ENCODE data around the gene SHISA3.
A peak's percentile ranks its signal among the peaks of the same experiment; 100 is the strongest.
"Not testable (repeated sequence)": the region's sequence is repeated elsewhere in the genome, so short reads cannot be mapped to it uniquely, and the experiment has no call there.

Gene SHISA3

DNA sequence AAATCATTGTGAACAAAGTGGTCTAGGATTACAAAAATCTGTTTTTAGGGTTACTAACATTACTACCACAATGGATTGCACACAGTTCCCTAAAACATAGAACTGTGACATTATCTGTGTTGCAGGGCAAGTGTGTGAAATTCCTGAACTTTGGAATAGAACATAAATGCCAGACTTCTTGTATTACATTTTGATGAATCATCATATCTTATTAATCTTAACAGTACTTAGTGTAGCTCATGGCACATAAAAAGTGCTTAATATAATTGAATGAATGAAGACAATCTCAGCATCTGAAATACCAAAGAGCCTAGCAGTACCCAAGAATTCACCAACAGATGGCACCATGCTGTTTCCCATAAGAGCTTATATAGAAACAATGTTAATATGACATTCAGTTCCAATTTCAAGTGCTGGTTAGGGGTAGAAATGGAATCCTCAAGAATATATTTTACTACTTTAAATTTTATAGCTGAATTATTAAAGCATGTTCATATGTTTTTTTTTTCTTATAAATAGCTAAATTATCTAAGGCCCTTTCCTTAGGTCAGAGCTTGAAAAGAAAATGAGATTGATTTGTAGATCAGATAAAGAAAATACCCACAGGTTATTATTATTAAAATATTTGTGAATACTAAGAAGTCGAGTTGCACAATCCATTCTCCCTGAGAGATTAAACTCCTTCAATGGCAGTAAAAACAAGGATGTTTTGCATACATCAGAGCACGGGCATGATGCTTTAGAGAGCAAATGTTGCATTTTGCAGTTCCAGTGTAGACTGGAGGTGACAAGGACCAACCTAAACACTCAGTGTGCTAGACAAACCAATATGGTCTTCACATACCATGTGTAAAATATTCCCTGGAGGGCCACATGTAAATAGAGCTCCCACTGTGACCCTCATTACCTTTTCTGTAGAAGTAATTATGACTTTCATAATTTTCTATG, 25.7 kb upstream of the SHISA3 start:
- intact Hi-C loops (cut with micrococcal nuclease), result loop anchor here (2.0 kb wide), 1 partner anchor 149 kb away; no protein-coding TSS in a partner anchor
- Mint-ChIP-seq H3K4me1 (ENCODE audit: low read depth) (no peaks in the 10 kb centered on the region), H3K36me3 (ENCODE audit: low read depth) (no peaks in the 10 kb centered on the region), H3K27me3 (peaks cover 4% of the 10 kb centered on the region), H3K9me3 (no peaks in the 10 kb centered on the region), H3K4me3 (no peak overlapping the region), H3K27ac (no peak overlapping the region)

DNA sequence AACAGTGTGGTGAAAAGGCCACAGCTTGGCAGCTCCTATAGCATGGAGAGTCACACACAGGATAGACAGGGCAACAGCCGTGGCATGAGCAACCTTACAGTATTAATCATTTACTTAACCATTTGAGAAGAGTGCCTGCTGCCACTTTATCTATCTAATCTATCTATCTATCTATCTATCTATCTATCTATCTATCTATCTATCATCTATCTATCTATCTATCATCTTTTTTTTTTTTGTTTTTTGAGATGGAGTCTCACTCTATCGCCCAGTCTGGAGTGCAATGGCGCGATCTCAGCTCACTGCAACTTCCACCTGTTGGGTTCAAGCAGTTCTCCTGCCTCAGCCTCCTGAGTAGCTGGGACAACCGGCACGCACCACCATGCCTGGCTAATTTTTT, 25.0 kb upstream of the SHISA3 start:
- intact Hi-C loops (cut with micrococcal nuclease); H3K27me3 Mint-ChIP-seq; H3K36me3 Mint-ChIP-seq (ENCODE audit: low read depth); H3K9me3 Mint-ChIP-seq; H3K27ac Mint-ChIP-seq; H3K4me3 Mint-ChIP-seq; H3K4me1 Mint-ChIP-seq (ENCODE audit: low read depth): not testable (repeated sequence)

DNA sequence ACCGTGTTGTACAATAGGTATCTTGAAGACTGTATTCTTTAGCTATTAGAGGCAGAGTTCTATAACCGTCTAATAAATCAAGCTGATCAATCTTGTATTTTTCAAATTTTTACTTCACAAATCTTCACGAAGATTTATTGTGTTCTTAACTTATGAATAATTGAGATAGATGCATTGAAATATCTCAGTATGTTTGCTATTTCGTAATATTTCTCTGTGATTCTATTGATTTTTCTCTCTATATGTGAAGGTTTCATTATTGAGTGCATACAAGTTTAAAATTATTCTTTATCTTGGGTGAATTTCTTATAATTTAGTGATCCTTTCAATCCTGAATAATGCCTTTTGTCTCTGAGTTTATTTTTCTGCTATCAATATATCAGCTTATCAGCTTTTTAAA, 19.8 kb upstream of the SHISA3 start:
- no peak overlapping the region for H3K4me3 Mint-ChIP-seq
- no peaks in the 10 kb centered on the region for H3K36me3 Mint-ChIP-seq (ENCODE audit: low read depth)
- intact Hi-C loops (cut with micrococcal nuclease), result no loop called here
- H3K27ac Mint-ChIP-seq, result no peak overlapping the region
- peaks cover 13% of the 10 kb centered on the region for H3K27me3 Mint-ChIP-seq
- no peaks in the 10 kb centered on the region for H3K4me1 Mint-ChIP-seq (ENCODE audit: low read depth)
- H3K9me3 Mint-ChIP-seq, result no peaks in the 10 kb centered on the region

DNA sequence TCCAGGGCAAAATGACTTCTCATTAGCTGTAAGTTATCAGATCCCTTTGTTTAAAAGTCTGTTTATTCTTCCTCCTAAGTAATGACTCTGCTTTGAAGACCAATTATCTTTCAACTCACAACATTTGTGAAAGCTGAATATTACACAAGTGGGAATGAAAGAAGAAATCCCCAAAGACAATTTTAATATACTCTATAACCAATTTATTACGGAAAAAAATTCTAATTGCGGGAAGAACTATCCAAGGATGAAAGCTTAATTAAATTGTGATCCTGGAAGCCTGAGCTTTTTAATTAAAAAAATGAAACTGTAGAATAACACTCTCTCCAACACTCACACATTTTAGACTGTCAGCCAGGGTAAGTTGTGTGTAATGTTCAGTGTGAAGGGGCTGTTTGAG, 15.6 kb upstream of the SHISA3 start:
- Mint-ChIP-seq H3K27me3 (peaks cover 10% of the 10 kb centered on the region), H3K4me3 (no peak overlapping the region), H3K9me3 (peaks cover 9% of the 10 kb centered on the region), H3K27ac (no peak overlapping the region), H3K36me3 (ENCODE audit: low read depth) (no peaks in the 10 kb centered on the region), H3K4me1 (ENCODE audit: low read depth) (no peaks in the 10 kb centered on the region)
- intact Hi-C loops (cut with micrococcal nuclease), result no loop called here

DNA sequence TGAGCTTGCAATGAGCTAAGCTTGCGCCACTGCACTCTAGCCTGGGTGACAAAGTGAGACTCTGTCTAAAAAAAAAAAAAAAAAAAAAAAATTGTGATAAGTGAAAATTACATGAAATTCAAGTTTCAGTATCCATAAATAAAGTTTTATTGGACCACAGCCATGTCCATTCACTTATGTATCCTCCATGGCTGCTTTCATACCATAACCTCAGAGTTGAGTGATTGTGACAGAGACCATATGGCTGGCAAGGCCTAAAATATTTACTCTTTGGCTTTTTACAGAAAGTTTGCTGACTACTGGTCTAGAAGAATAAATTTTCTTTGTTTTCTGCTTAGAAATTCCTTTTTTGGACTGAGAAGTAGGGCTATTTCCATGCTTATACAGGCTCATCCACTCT, 11.8 kb upstream of the SHISA3 start:
- H3K4me3 Mint-ChIP-seq, result no peak overlapping the region
- intact Hi-C loops (cut with micrococcal nuclease), result no loop called here
- no peak overlapping the region for H3K27ac Mint-ChIP-seq
- H3K27me3 Mint-ChIP-seq, result peaks cover 4% of the 10 kb centered on the region
- no peaks in the 10 kb centered on the region for H3K36me3 Mint-ChIP-seq (ENCODE audit: low read depth)
- no peaks in the 10 kb centered on the region for H3K4me1 Mint-ChIP-seq (ENCODE audit: low read depth)
- peaks cover 9% of the 10 kb centered on the region for H3K9me3 Mint-ChIP-seq

DNA sequence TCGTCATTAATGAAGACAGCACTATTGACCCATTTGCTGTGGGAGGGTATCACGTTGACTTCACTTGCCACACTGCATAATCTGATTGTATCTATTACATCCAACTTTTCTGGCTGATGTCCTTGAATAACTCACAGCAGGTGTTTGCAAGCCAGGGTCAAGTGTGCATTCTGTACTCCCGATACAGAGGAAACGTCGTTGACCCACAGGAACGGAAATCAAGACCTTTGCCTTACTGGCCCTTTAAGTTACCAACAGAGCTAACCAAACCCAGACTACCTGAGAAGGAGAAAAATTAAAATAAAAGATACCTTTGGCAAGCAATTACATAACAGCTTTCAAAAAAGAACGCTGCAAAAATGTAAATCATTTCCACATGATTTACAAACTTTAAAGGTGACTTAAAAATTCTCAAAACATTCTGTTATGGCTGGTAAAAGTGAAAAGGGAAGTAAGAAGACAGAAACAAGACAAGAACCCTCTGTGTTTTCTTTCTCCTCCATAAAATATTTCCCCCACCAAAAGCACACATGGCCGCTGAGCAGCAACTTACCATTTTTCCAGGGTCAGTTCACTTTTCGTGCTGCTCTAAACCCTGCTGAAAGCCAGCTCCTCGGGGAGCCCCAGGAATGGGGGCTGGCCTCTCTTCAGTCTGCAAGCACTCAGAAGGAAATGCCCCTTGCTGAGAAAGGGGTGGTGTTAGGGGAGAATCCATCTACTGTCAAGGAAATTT, 6.5 kb upstream of the SHISA3 start:
- Mint-ChIP-seq H3K4me3 (no peak overlapping the region), H3K27me3 (peaks cover 23% of the 10 kb centered on the region), H3K9me3 (no peaks in the 10 kb centered on the region), H3K27ac (no peak overlapping the region), H3K4me1 (ENCODE audit: low read depth) (no peaks in the 10 kb centered on the region), H3K36me3 (ENCODE audit: low read depth) (no peaks in the 10 kb centered on the region)
- intact Hi-C loops (cut with micrococcal nuclease), result no loop called here

DNA sequence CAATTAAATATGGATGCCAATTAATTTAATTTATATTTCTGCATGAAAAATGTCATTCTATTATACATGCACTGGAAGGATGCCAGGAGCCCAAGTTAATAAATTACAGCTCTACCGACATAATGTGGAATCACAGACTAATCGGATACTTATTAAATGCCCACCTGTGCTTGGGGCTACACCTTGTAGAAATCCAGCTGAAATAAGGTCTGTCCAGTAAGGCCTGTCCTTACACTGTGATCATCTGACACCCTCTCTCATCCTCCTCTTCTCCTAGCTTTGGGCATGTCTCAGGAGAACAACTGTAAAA, 6.0 kb upstream of the SHISA3 start:
- H3K27ac Mint-ChIP-seq, result no peak overlapping the region
- no peaks in the 10 kb centered on the region for H3K36me3 Mint-ChIP-seq (ENCODE audit: low read depth)
- intact Hi-C loops (cut with micrococcal nuclease), result no loop called here
- H3K9me3 Mint-ChIP-seq, result no peaks in the 10 kb centered on the region
- peaks cover under 1% of the 10 kb centered on the region for H3K4me1 Mint-ChIP-seq (ENCODE audit: low read depth)
- H3K27me3 Mint-ChIP-seq, result peaks cover 24% of the 10 kb centered on the region
- no peak overlapping the region for H3K4me3 Mint-ChIP-seq

DNA sequence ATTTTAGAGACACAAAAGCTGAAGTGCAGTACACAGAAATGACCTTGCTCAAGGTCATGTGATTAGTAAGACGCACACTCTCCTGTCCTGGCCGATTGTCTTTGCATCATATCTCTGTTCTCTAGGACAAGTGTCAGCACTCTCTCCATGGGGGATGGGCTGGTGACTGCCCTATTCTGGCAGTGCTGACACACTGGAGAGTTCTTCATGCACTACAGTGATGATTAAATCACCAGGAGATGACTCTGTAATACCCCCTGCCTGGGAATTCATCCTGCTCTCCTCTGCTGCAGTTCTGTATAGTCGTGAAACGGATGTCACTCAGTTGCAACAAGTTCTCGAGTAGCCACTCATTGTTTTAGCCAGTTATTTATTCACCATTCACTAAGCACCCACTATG, 5.3 kb upstream of the SHISA3 start:
- Mint-ChIP-seq H3K9me3 (no peaks in the 10 kb centered on the region), H3K4me3 (no peak overlapping the region), H3K4me1 (ENCODE audit: low read depth) (peaks cover 7% of the 10 kb centered on the region), H3K27me3 (peaks cover 31% of the 10 kb centered on the region), H3K27ac (no peak overlapping the region), H3K36me3 (ENCODE audit: low read depth) (no peaks in the 10 kb centered on the region)
- intact Hi-C loops (cut with micrococcal nuclease), result no loop called here

DNA sequence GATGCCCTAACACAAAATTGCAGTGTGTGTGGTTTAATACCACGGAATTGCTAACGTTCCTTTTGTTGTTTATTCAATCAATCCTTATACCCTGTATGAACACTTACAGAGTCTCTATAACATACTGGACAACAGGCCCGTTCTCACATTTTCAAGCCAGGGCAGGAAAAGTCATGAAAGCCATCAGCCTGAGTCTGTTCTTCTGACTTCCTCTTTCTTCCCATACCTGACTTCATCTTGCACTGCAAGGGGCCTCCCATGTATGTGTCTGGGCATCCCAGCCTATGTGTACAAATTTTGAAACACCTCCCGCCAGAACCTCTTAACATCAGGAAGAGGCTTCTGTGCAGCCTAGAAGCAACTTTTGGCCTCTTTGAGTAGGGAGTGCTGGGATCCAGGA, 4.9 kb upstream of the SHISA3 start:
- peaks cover 11% of the 10 kb centered on the region for H3K4me1 Mint-ChIP-seq (ENCODE audit: low read depth)

DNA sequence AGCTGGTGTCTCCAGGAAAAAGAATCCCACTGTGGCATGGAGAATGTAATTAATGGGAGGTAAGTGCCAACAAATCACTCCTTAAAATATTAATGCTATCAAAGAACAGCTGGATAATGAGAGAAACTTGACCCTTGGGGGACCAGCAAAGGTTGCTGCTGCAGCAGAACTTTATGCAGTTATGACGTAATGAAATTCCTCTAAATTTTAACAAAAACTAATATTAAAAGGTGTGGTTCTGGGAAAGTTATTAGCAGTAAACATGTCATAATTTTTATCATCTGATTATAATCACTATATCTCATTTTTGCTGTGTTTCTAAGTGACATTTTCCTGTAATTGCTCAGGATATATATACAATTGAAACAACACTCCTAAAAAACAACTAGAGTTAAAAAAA, 1.7 kb upstream of the SHISA3 start:
- H3K9me3 Mint-ChIP-seq, result no peaks in the 10 kb centered on the region
- no peak overlapping the region for H3K4me3 Mint-ChIP-seq
- intact Hi-C loops (cut with micrococcal nuclease), result no loop called here
- H3K4me1 Mint-ChIP-seq (ENCODE audit: low read depth), result peaks cover 25% of the 10 kb centered on the region
- peaks cover 67% of the 10 kb centered on the region for H3K27me3 Mint-ChIP-seq
- H3K27ac Mint-ChIP-seq, result no peak overlapping the region
- H3K36me3 Mint-ChIP-seq (ENCODE audit: low read depth), result no peaks in the 10 kb centered on the region

More for the DNA sequence above, 4.9 kb upstream of the SHISA3 start:
- H3K27me3 Mint-ChIP-seq, result peaks cover 35% of the 10 kb centered on the region
- intact Hi-C loops (cut with micrococcal nuclease), result no loop called here
- no peaks in the 10 kb centered on the region for H3K9me3 Mint-ChIP-seq
- H3K36me3 Mint-ChIP-seq (ENCODE audit: low read depth), result no peaks in the 10 kb centered on the region
- no peak overlapping the region for H3K27ac Mint-ChIP-seq
- H3K4me3 Mint-ChIP-seq, result no peak overlapping the region

DNA sequence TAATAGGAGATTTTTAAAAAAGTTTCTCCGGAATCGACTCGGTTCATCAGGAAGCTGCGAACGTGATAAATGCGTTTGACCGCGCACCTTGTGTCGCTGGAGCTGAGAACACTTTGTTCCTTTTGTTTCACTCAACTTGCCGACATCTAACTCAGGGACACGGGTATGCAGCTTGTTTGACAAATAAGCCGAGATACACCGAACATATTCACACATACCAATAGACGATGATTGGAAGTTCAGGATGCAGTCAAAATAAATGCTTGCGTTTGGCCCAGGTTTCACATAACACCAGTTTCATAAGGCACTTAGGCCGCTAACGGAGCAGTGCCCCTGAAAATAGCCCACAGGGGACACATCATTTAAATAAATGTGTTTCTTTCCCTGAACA, 932 bp upstream of the SHISA3 start:
- Mint-ChIP-seq H3K4me1 (ENCODE audit: low read depth) (peaks cover 25% of the 10 kb centered on the region), H3K27ac (no peak overlapping the region), H3K4me3 (no peak overlapping the region), H3K27me3 (peaks cover 75% of the 10 kb centered on the region), H3K36me3 (ENCODE audit: low read depth) (no peaks in the 10 kb centered on the region), H3K9me3 (no peaks in the 10 kb centered on the region)
- intact Hi-C loops (cut with micrococcal nuclease), result no loop called here

DNA sequence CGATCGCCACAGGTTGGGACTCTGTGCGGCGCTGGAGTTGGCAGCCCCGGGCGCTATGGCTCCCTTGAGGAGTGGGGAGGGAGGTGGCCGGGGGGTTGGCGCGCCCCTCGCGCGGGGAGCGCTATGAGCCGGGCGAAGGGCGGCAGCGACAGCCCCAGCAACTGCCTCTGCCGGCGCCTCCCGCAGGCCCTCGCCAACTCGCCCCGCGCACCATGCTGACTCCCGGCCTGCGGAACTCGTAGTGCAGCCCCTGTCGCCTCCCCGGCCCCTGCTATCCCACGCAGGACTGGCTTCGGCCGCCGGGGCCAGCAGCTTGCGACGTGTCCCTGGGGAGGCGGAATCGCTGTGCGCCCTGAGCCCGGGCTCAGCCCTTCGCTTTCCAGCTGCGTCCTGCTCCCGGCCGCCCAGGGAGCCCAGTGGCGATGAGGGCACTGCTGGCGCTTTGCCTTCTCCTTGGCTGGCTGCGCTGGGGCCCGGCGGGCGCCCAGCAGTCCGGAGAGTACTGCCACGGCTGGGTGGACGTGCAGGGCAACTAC, 415 bp downstream of the SHISA3 start:
- H3K4me1 Mint-ChIP-seq (ENCODE audit: low read depth), result peaks cover 25% of the 10 kb centered on the region
- H3K27ac Mint-ChIP-seq, result no peak overlapping the region
- intact Hi-C loops (cut with micrococcal nuclease), result no loop called here
- H3K36me3 Mint-ChIP-seq (ENCODE audit: low read depth), result no peaks in the 10 kb centered on the region
- H3K9me3 Mint-ChIP-seq, result no peaks in the 10 kb centered on the region
- peak overlapping the region; percentile 74 for H3K4me3 Mint-ChIP-seq
- H3K27me3 Mint-ChIP-seq, result peaks cover 78% of the 10 kb centered on the region

DNA sequence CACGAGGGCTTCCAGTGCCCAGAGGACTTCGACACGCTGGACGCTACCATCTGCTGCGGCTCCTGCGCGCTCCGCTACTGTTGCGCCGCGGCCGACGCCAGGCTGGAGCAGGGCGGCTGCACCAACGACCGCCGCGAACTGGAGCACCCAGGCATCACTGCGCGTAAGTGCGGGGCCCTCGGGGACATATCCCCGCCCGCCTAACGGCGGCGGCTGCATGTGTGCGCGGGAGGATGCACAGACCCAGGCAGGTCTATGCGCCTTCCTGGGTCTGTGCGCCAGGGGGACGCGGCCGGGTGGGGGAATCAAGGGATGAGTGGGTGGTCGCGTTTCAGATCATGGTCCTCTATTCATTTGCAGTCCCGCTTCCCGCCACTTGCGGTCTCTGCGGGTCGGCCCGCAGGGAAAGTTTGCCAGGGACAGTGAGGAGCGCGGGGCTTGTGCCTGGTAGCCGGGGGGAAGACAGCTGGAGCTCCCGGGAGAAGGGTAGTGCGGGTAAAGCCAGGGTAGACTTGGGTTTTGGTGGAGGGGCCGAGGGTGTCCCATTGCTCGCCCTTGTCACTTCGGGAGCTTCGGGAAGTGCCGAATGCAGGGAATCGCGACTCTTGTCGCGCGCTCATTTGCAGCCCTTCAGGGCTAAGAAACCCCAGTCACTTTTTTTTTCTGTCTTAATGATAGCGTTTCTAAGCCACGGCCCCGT, 1.0 kb downstream of the SHISA3 start:
- H3K27me3 Mint-ChIP-seq, result peaks cover 76% of the 10 kb centered on the region
- H3K27ac Mint-ChIP-seq, result no peak overlapping the region
- intact Hi-C loops (cut with micrococcal nuclease), result no loop called here
- H3K4me3 Mint-ChIP-seq, result peak overlapping the region; percentile 74
- no peaks in the 10 kb centered on the region for H3K9me3 Mint-ChIP-seq
- H3K36me3 Mint-ChIP-seq (ENCODE audit: low read depth), result no peaks in the 10 kb centered on the region
- peaks cover 25% of the 10 kb centered on the region for H3K4me1 Mint-ChIP-seq (ENCODE audit: low read depth)

DNA sequence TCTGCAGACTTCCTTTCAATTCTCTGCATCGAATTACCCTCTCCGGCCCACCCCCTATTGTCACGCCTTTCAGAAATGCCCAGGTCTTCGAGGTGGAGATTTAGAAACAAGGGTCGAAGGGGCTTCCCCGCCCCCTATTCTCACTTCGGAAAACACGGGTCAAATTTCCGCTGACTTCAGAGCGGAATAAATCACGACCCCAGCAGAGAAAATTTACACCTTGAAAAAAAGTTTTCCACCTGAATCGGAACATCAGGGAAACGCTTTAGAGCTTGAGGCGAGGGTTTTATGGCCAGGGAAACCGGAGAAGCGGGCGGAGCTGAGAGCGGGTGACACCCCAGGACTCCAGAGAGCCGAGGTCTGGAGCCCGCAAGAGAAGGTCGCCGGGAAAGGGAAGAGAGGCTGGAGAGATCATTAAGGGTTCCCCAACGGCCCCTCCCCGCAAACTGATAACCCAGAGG, 1.6 kb downstream of the SHISA3 start:
- H3K4me1 Mint-ChIP-seq (ENCODE audit: low read depth), result peaks cover 25% of the 10 kb centered on the region
- no peak overlapping the region for H3K4me3 Mint-ChIP-seq
- H3K27me3 Mint-ChIP-seq, result peaks cover 73% of the 10 kb centered on the region
- H3K36me3 Mint-ChIP-seq (ENCODE audit: low read depth), result no peaks in the 10 kb centered on the region
- intact Hi-C loops (cut with micrococcal nuclease), result no loop called here
- no peaks in the 10 kb centered on the region for H3K9me3 Mint-ChIP-seq
- no peak overlapping the region for H3K27ac Mint-ChIP-seq

Data from dendritic cell treated with granulocyte-macrophage colony-stimulating factor and Interleukin-4, amounts not matched to agents 40 ng/mL and 50 ng/mL, for 4 days (primary cell).